GM21515 (cell line): Measurements from ENCODE around the gene SOX9.

Experiments used
- ATAC-seq: cut with Tn5 transposase; IDR thresholded peaks from one replicate; pipeline ENCODE4 v1.9.1; 2021; ENCODE audit not compliant: unreplicated experiment

The SOX9 gene

GRCh38 chr17:72120642-72121163 lies at the start of gene SOX9:
TSS of gene SOX9 (plus strand) at chr17:72121020. CDS start at chr17:72121392, 372 bp downstream.
- ATAC-seq, result peak; percentile 75

DNA sequence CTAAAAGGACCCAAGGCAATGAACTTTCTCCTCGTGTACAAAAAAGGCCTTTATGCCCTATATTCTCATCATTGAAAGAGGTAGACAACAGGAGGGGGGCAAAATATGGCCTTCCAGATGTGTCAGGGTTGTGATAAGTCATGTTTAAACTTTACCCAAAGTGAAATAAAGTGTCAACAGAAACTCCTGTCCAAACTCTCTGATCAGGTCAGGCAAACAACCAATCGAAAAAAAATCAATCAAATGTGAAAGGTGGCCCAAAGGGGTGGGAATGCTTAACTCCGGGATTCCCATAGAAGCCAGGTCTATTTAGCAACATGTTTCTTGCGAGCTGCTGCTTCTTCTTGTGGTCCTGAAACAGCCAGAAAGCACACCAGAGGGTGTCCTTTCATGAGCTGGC lies 49.5 kb upstream of the SOX9 start:
- no peak for ATAC-seq

DNA sequence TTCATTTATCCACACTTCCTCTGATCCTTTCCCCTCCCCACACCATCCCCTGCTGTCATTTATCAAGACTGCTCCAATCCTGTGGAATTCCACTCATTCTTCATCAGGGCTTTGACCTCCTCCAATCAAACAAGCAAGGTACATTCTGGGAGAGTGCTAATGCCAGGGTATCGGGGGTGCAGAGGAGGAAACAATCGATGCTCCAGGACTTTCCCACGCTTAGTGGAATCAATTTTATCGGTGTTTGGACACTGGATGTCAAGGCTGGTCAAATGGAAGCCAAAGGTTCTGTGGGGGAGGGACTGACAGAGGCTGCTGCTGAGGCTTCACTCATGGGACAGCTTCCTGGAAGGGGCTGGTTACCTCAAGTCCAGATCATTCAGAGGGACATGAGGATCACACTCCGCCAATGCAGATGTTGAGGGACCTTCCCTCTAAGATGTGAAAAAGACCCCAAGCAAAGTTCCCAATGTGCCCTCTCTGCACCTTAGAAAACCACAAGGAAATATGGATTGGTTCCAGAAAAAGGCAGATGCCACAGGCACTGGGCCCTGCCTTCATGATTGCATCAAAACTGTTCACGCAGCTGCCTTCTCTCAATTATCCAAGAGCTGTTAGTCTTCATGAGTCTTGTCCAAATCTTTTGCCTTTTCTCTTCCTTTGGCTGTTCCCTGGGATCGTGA lies 44.7 kb upstream of the SOX9 start:
- ATAC-seq, result no peak

DNA sequence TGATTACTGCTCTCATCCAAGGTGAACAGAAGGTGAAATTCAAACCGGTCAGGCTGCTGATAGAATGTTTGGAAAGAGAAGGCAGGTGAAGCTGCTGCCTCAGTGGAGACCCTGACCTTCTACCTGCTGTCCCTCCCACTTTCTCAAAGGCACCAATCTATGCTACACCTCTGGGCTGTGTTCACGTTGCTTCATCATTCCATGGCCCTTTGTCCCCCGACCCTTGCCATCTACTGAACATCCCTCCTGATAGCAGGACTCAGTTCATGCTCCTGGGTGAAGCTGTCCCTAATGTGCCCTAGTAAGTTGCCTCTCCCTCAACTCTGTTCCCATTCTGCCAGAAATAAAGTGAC lies 44.2 kb upstream of the SOX9 start:
- ATAC-seq, result no peak

GRCh38 chr17:72077326-72077960 lies 43.4 kb upstream of the SOX9 start:
- no peak for ATAC-seq

GRCh38 chr17:72079700-72080099 lies 41.1 kb upstream of the SOX9 start:
- no peak for ATAC-seq

GRCh38 chr17:72087876-72088275 lies 32.9 kb upstream of the SOX9 start:
- no peak for ATAC-seq

DNA sequence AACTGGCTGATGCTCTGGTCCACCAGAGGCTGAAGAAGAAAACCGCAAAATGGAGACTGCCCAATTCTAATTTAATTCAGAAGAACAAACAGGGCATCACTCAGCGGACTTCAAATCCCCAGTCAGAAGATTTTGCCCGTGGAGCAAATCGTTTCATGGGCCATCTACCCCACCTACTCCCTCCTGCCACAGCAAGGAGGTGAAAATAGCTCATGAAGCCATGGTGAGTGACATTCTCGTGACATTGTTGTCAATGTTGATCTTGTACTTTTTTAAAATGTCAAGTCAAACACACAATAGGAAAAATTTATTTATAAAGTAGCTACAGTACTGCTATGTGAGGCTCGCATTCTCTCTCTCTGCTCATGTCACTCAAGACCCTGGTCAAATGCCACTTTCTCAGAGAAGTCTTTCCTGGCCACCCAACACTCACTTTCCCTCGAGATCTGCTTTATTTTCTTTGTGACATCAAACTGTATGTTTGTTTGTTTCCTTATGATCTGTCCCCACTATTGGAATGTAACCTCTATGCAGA lies 31.3 kb upstream of the SOX9 start:
- ATAC-seq, result no peak

DNA sequence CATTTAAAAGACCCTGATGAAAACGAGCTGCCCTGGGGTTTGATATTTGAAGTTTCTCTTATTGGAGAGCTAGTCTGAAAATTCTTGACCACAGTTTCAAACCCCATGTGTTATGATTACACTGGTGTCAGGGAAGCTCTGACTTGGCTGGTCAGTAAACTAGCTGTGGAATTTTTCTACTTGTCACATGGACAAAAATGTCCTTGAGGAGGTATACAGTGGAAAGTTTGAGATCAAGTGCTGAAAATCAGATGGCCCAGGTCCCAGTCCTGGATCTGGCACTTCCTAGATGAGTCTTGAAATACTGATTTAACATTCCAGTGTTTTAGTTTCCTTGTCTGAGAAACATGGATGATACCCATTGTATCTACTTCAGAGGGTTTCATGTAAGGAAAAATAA lies 30.7 kb upstream of the SOX9 start:
- no peak for ATAC-seq

GRCh38 chr17:72092710-72093322 lies 28.0 kb upstream of the SOX9 start:
- no peak for ATAC-seq

DNA sequence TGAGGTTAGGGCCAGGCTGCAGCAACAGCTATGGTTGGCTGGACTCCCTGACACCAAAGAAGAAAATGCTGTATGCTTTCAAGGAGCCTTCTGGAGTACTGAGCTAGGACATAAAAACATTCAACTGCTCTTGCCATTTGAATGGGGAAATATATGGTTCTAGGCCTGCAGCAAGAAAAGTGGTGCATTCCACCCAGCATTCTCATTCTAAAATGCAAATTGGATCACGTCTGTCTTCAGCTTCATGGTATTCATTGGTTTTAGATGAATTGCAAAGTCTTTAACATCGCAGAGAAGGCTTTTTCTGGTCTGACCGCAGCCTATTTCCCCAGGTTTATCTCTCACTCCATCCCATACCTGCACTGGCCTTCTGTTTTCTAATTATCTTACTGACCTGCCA lies 27.1 kb upstream of the SOX9 start:
- ATAC-seq, result no peak

GRCh38 chr17:72095316-72095715 lies 25.5 kb upstream of the SOX9 start:
- no peak for ATAC-seq

- no peak for ATAC-seq
These were observed 23.7 kb upstream of the SOX9 start for GRCh38 chr17:72097144-72097543.

DNA sequence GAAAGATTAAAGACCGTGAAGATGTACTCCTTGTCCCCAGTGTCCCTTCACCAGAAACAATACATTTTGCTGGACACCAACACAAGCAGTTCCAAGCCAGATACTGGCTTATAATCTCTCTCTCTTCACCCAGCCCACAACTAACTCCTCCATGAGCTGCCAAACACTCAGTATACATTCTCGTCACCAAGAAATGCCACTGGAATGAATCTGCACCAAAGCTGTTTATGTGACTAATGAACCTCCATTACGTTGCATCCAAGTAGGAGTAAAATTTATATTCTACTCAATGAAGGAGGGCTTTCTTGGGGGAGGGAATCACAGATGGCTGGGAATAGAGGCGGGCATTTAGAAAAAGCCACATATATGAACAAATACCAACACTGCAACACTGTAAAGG lies 20.9 kb upstream of the SOX9 start:
- no peak for ATAC-seq

DNA sequence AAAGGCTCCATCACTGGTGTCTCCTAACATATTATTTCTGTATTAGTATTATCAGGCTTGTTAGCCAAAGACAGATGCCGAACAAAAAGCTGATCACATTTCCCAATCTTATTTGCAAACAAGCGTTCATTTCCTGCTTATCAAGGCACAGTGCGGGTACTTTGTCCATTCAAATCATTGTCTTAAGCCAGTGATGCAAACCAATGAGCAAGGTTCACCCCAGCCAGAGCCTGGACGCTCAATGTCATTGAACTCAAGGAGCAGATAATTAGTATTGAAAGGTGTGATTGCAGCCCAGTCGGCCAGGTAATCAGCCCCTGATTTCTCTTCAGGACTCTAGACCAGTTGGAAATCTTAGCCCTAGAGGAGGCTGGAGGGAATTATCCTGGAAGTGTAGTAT lies 20.4 kb upstream of the SOX9 start:
- no peak for ATAC-seq

GRCh38 chr17:72101526-72101925 lies 19.3 kb upstream of the SOX9 start:
- ATAC-seq, result no peak

DNA sequence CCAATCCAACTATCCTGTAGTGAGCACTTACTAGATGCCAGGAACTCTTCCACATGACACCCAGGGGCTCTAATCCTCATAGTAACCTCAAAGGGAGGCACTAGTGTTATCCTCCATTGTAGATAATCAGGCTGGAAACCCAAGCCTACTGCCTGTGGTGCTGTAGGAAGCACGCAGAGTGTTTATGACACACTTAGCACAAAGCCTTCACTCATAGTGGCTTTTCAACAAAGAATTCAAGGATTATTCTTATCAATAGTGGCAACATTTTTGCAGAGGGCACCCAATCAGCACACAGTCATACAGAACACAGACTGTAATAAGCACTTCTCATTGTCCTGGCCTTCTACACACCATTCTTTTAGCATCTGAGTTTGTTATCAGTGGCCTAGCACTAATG lies 18.5 kb upstream of the SOX9 start:
- no peak for ATAC-seq

DNA sequence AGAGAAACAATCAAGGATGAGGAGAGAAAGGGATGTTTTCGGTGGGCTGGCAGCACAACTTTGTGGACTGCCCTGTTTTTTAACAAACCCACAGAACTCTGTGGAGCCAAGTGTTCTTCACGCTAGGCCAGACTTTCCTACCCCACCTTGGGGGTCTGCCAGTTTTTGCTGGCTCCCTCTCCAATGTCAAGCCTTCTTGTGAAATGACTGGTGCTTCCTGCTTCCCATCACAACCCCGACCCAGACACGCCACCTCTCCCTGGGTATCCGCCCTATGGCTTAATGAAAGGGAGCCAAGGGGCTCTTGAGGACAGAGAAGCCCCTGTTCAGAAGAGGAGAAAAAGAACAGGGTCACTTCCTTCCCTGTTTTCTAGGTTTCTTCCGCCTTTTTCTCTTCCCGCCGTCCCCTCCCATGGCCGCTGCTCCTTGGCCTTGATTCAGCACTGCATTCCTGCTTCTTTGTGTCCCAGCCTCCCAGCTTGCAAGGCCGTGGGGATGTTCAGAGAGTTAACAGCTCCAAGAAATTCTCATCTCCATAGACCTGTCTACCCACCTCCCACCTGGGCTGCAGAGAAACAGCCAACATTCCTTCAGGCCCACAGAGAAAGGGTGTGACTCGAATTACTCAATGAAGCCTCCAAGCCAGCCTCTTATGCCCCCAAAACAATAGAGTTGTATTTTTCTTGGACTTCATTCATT lies 16.5 kb upstream of the SOX9 start:
- ATAC-seq, result no peak

GRCh38 chr17:72104863-72105234 lies 16.0 kb upstream of the SOX9 start:
- ATAC-seq, result no peak

DNA sequence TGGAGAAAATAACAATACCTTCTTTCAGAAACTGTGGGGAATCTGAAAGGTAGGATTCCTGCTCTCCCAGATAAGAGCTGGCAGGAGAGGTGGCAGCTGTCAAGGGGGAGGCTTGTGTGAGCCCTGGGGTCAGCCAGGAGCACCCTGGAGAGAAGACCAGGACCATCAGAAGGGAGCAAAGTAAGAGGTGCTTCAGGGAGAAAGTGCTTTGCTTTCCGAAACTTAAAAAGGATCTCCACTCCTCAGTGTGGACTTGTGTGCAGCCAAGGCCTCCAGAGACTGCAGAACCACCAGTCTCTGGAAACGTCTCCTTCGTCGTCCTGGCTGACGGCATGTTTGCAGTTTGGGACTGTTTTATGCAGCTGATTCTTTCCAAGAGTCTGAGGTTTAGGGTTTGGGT lies 13.7 kb upstream of the SOX9 start:
- ATAC-seq, result no peak

GRCh38 chr17:72110231-72110941 lies 10.4 kb upstream of the SOX9 start:
- no peak for ATAC-seq
